NCI-H2196 treated with DMSO at 0.1 percent for 48 hours (cell line): ENCODE data around the gene MICALL1.
"Not testable (repeated sequence)": the region's sequence is repeated elsewhere in the genome, so short reads cannot be mapped to it uniquely, and the experiment has no call there.

Source experiments
- DNase-seq: peaks from one replicate; lab custom pipeline; 2025; ENCODE audit not compliant: unreplicated experiment; lab: John Stamatoyannopoulos, UW

Gene MICALL1

DNA sequence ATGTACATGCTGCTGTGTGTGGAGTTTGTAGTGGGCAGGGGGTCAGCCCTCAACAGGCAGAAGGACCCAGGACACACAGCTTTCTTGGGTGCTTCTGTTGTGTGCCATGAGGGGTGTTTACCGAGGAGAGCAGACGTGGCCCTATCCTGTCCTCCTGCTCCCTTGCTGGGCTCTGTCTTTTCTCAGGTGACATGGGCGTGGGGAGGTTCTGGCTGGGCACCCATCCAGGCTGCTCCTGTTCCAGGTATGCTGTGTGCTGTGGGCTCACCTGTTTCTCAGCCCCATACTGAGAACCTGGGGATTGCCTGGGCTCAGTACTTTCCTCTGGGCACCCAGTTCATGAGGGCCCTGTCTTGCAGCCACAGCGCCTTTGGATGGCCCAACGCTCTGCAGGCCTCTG is 23.3 kb downstream of the MICALL1 start:
- no peak for DNase-seq

DNA sequence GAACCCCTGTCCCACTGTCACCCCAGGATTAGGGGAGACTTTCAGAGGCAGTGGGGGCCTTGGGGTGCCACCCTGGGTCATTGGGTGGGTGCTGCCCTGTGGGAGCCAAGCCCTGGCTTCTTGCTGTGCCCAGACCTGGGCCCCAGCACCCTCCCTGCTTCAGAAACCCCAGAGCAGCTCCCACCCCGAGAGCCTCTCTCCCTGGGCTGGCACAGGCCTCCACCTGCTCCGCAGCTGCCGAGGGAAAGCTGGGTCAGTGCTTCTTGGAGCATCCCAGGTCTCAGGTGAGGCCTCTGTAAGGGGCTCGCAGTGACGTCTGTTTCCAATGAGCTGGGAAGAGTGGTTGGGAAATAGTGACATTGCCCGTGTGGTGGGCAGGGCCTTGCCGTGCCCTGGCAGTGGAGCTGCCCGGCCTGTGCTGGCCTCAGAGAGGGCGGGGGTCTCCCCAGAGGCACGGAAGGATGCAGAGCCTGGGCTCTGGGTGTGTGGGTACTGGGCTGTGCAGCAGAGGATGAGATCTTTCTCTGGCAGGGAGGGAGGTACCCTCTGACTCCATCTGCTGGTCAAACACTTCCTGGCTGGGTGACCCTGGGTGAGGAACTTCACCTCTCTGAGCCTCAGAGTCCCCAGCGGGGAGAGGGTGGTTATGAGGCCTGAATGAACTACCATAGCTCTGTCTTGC is 24.3 kb downstream of the MICALL1 start:
- no peak for DNase-seq

DNA sequence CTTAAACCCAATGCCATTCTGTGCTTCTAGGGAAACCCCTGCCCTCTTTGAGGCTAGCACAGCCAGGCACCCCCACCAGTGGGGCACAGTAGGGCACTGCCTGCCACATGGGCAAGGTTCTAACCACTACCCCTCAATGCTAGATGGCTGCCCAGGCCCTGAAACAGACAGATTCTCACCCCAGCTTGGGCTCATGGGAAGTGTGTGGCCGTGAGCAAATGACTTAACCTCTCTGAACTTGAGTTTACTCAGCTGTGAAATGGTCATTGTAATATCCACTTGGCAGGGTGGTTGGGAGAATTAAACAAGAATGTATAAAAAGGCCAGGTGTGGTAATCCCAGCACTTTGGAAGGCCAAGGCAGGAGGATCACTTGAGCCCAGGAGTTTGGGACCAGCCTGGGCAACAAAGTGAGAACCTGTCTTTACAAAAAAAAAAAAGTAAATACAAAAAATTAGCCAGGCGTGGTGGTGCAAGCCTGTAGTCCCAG is 24.9 kb downstream of the MICALL1 start:
- no peak for DNase-seq

DNA sequence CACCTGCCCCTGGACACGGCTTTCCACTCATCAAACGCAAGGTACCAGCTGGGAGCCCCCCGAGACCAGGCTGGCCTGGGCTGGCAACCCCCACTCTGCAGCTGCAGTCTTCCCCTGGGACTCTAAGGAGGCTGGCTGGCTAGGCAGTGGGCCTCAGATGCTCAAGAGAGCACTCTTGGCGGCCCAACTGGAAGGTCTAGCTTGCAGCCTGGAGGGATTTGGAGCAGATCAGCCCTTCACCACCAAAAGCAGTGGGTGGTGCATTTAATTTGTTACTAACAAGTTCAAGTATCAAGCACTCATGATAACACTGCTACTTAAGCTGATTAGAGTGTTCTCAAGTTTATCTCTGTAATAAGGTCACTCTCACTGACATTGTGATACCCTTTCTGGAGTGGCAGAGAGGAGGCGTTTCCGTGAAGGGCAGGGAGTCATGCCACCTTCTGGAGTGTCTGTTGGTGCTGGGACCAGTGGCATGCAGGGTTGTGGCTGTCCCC is 25.8 kb downstream of the MICALL1 start:
- DNase-seq = no peak

DNA sequence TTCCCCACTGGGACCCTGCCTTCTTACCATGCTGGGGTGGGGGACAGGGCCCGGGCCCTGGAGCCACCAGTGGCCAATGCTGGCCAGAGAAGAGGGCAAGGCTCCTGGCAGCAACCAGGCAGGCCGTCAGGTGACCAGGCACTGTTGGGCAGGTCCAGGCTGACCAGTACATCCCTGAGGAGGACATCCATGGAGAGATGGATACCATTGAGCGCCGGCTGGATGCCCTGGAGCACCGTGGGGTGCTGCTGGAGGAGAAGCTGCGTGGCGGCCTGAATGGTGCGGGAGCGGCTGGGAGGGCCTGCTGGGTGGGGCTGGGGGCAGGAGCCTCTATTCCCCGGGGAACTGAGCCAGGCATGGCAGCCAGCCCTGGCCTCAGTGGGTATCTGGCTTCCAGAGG is 26.3 kb downstream of the MICALL1 start:
- no peak for DNase-seq

DNA sequence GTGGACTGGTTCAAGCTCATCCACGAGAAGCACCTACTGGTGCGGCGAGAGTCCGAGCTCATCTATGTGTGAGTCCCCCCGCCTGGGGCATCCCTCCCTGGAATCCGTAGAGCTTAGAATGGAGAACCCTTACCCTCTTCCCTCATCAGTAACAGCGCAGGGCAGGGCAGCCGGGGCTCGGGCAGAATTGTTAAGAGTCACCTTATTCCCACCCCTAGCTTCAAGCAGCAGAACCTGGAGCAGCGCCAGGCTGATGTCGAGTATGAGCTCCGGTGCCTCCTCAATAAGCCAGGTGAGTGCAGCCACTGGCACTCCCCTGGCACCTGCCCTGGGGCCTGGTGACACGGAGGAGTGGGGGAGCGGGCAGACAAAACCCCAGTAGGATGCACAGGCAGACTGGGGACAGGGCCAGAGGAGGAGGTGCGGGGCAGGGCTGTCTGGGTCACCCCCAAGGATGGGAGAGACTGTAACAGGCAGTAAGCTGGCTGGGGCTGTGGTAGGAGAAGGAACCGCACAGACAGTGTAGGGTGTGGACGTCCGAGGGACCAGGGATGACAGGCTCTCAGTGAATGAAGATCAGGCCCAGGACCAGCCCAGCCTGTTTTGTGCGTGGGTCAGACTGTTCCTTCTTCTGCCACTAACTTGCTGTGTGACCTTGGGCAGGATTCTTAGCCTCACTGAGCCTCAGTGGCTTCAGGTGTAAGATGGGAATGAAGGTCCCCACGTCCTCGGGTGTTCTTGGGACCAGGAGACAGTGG is 26.9 kb downstream of the MICALL1 start:
- DNase-seq = no peak

DNA sequence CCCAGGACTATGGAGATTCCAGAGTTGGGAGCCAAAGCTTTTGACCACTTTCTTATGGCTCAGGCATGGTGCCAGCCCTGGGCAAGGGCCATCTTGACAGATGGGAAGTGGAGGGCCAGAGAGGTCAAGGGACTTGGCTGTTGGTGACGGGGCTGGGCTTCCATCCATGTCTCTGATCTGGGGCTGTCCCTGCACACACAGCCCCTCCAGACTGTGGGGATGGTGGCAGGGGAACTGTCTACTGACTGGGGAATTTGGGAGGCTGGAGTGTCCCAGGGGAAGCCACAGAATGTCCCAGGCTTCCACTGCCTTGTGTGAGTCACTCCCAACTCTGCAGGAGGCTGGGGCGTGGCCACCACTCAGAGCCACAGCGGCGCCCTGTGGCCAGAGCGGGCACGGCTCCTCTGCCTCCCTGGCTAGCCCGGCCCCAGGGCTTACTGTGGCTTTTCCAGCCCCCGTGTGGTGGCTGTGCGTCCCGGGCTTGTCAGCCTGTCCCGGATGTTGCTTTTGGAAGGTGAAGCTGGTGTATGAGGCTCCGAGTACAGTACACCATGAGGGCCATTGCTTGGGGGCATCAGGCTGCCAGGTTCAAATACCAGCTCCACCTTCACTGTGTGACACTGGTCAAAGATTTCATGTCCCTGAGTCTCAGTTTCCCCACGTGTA is 27.7 kb downstream of the MICALL1 start:
- no peak for DNase-seq

DNA sequence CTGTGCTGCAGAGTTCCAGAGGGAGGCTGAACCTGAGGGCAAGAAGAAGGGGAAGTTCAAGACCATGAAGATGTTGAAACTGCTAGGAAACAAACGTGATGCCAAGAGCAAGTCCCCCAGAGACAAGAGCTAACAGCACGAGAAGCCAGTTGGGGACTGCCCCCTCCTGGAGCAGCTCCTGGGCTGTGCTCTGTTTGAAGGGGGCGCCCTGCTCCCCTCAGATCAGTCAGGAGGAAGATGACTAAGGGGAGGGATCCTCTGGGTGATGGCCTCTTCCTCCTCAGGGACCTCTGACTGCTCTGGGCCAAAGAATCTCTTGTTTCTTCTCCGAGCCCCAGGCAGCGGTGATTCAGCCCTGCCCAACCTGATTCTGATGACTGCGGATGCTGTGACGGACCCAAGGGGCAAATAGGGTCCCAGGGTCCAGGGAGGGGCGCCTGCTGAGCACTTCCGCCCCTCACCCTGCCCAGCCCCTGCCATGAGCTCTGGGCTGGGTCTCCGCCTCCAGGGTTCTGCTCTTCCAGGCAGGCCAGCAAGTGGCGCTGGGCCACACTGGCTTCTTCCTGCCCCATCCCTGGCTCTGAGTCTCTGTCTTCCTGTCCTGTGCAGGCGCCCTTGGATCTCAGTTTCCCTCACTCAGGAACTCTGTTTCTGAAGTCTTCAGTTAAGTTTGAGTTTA is 34.7 kb downstream of the MICALL1 start:
- no peak for DNase-seq

DNA sequence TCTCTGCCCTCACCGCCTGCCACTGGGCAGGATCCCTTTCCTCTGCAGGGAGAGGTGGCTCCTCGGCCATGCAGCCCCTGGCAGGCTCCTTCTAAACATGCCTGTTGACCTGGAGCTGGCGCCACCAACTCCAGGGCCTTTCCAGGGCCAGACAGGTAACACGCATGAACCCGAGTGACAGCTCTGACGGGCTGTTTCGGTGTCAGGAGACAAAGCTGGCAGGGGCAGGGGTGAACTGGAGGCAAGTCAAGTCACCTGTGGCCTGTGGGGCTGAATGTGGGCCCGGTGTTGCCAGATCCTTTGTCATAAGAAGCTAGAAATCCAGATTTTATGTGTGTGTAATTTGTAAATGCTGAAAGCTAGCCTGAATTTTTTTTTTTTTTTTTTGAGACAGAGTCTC is 36.0 kb downstream of the MICALL1 start:
- no peak for DNase-seq

DNA sequence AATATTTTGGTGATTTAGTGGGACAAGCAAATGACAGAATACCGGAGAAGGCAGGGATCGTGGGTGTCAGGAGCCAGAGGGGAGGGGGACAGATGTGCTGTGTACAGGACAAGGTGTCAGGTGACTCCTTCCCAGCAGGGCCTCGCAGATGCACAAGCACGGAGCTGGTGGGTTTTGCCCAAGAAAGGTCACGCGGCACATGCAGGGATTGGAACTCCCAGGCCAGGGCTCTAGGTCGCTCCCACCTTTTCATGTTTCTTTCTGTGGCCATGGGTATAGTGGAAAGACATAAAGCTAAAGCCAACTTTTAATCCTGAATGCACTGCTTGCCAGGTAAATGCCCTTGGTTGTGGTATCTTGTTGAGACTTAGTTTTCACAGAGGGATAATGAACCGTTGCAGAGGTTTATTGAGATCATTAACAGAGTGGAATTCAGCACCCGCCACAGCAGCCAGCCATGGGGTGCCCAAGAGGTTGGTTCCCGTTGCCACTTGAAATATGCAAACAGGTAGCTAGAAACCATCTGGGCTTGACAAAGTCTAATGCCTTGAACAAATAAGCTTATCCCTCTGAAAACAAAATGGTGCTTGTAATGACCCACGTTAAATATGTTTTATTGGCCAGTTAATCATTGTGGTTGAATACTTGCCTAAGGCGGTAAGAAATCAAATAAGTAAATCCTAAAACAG is 37.2 kb downstream of the MICALL1 start:
- DNase-seq = no peak

DNA sequence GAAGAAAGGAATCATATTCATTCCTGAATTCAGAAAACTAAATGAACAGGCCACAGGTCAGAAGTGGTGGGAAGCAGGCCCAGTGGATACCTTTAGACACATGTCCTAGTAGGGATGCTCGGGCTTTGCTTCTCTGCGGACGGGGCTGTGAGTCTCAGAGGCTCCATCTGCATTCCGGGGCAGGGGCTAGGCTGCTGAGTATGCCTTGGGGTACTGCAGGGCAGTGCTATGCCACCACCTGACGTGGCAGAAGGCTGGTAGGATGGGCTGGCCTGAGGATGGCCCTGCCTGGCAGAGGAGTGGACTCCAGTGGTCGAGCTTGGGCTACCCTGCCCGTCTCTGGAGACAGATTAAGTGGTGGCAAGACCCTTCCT is 37.7 kb downstream of the MICALL1 start:
- no peak for DNase-seq

DNA sequence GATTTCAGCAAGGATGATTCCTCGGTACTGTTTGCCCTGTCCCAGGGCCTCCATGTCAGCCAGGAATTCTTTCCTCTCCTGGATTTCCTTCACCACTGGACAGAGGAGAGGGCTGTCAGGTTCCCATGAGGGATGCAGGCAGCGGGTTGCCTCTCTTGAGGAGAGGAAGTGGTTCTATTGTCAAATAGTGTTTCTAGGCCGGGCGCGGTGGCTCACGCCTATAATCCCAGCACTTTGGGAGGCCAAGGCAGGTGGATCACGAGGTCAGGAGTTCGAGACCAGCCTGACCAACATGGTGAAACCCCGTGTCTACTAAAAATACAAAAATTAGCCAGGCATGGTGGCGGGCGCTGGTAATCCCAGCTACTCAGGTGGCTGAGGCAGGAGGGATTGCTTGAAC is 38.3 kb downstream of the MICALL1 start:
- DNase-seq = not testable (repeated sequence)

DNA sequence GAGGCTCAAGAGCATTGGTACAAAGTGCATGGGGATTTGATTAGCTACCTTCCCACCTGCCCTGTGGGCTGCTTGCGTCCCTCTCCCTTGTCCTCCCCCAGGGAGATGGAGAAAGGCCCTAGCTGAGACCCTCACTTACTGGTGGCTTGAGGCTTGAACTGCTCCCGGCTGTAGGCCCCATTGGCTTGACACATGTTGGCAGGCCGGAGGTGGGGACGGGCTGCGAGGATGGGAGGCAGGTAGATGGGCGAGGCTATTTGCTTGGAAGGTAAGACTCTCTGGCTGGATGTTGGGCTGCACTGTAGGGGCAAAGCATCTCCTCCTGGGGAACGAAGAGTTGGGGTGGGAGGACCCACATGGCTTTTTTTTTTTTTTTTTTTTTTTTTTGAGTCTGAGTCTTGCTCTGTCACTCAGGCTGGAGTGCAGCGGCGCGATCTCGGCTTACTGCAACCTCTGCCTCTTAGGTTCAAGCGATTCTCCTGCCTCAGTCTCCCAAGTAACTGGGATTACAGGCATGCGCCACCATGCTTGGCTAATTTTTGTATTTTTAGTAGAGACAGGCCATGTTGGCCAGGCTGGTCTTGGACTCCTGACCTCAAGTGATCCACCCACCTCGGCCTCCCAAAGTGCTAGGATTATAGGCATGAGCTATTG is 41.2 kb downstream of the MICALL1 start:
- DNase-seq = not testable (repeated sequence)

DNA sequence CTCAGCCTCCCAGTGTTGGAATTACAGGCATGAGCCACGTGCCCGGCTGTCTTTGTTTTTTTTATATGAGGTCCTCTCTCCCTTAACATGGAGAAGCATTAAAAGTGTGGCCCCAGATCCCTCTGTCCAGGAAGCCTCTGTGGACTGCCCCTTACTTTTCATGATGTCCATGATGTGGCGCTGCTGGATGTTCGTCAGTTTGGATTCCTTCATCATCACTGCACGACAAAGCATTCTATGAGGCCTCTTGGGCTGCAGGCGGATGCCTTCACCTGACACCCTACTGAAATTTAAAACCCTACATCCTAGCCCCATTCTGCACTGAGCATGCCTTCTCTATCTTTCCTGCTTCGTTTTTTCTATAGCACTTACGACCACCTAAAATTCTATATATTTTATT is 45.2 kb downstream of the MICALL1 start:
- no peak for DNase-seq

DNA sequence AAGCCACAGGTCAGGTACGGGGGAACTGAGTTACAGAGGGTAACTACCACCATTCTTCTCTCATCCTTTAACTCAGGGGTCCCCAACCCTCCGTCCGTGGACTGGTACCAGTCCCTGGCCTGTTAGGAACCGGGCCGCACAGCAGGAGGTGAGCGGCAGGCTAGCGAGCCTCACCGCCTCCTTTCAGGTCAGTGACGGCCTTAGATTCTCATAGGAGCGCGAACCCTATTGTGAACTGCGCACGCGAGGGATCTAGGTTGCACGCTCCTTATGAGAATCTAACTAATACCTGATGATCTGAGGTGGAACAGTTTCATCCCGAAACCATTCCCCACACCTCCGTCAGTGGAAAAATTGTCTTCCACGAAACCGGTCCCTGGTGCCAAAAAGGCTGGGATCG is 46.5 kb downstream of the MICALL1 start:
- DNase-seq = not testable (repeated sequence)

DNA sequence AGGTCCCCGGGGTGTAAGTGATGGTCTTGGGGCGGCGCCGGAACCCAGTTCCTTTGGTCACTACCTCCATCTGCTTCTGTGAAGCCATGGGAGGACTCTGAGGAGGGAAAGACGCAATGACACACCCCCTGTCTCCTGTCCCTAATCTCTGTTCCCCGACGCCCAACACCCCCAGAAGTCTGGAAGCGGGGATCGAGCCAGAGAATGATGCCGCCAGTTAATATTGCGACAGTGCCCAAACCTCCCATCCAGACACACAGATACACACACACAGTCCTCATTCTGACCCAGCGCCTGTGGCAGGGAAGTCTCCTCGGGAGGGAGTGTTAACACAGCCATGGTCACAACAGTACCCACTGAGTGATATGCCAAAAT is 47.0 kb downstream of the MICALL1 start:
- no peak for DNase-seq

DNA sequence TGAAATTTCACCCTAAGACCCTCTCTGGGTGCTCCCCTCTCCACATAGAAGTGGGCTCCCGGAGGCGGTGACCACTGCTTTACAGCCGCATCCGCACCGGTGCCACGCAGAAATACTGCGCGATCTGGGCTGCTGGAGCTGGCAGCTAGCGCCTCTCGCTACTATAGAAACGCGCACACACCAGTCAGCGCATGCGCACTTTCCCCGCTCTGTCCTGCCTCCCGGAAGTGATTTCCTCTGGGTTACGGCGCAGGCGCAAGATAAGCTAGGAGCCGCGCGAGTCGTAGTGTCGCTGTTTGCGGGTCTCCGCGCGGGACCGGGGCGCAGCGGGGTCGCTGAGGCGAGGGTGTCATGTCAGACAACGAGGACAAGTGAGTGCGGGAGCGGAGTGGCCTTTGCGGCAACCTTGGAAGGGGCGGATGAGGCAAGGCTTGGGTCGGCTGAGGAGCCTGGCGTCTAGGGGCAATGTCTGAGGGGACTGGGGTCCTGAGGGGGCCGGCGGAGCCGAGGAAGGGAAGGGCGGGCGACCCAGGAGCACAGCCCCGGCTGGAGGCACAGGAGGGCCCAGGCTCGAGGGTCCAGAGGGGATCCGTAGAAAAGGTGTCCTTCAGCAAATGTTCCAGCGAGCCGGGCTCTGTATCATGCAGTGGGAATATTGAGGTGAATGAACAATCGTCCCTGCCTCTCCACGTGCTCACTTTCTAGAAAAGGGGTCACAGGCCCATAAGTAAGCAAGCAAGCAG is 47.5 kb downstream of the MICALL1 start, which contains the start of the genes C22orf23 and POLR2F:
C22orf23 (minus strand) TSS at position 165 of the 743 bp plus-strand sequence. CDS start 452 bp downstream, outside the sequence.
POLR2F (plus strand) TSS at position 263 of the 743 bp plus-strand sequence; CDS start at position 352, 89 bp downstream.
- DNase-seq = peak; percentile 42

DNA sequence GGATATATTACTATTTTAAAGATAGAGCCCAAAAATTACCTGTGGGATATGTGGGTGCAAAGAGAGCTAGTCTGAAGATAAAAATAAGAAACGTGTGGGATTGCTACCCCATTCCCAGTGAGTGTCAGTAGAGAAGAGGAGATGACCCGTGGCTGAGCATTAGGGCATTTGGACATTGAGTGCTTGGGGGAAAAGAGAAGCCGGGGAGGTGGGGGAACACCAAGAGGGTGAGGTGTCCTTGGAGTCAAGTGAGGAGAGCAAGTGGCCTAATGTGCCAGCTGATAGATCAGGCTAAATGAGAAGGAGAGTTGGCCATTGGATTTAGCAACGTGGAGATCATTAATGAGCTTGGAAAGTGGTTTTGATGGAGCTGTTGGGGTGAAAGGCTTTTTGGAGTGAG is 48.6 kb downstream of the MICALL1 start:
- DNase-seq = no peak

DNA sequence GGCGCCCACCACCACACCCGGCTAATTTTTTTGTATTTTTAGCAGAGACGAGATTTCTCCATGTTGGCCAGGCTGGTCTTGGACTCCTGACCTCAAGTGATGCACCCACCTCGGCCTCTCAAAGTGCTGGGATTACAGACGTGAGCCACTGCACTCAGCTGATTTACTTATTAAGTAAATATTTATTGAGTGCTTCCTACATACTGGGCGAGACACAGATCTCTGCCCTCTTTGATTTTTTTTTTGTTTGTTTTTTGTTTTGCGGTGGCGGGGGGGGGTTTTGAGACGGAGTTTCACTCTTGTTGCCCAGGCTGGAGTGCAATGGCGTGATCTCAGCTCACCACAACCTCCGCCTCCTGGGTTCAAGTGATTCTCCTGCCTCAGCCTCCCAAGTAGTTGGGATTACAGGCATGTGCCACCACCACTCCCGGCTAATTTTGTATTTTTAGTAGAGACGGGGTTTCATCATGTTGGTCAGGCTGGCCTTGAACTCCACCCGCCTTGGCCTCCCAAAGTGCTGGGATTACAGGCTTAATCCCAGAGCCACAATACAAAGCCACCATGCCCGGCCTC is 49.8 kb downstream of the MICALL1 start:
- DNase-seq = not testable (repeated sequence)
